ENCODE data around the gene CROCC2.

Gene CROCC2

DNA sequence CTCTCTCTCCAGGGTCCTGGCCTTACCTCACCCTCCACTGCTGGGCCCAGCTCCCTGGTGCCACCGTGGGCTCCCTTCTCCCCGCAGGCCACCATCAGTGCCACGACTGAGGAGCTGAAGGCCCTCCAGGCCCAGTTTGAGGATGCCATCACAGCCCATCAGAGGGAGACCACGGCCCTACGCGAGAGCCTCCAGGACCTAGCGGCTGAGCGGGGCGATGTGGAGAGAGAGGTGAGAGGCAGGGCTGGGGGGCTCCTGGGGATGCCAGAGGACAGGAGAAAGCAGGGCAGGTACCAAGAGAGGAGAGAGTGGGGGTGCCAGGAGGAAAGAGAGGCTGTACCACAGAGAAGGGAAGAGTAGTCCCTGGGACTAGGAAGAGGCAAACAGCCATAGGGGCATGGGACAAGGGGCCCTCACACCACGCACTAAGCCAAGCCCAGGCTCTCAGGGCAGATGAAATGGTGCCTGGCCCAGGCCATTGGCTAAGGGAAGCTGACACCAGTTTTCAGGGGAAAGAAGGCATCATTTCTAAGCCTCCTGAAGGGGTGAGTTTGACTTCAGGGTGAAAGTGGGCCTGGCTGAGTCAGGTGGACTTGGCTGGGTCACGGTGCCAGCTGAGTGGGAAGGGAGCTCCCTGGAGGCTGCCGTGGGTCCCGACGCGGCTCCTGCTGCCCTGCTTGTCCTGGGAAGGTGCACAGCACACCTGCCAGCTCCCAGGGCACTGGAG lies 53.2 kb downstream of the CROCC2 start:
- Histone ChIP-seq H3K4me3 (ENCODE audit: low read depth in 1 of 2, low read length in 2 of 2) (no peak overlapping the region), H3K36me3 (ENCODE audit: control insufficient read depth in 1 of 2, insufficient read depth in 2 of 2, low read length in 2 of 2) (no peaks in the 10 kb centered on the region), H3K27ac (ENCODE audit: low read length) (no peak overlapping the region), H3K9me3 (ENCODE audit: control insufficient read depth in 1 of 2, low read length in 2 of 2) (no peaks in the 10 kb centered on the region), H3K27me3 (ENCODE audit: low read depth, low read length) (no peaks in the 10 kb centered on the region), H3K4me1 (ENCODE audit: control insufficient read depth in 1 of 2, insufficient read depth in 2 of 2, low read length in 2 of 2) (peaks cover 0 to 11% of the 10 kb centered on the region in 2 donors)

DNA sequence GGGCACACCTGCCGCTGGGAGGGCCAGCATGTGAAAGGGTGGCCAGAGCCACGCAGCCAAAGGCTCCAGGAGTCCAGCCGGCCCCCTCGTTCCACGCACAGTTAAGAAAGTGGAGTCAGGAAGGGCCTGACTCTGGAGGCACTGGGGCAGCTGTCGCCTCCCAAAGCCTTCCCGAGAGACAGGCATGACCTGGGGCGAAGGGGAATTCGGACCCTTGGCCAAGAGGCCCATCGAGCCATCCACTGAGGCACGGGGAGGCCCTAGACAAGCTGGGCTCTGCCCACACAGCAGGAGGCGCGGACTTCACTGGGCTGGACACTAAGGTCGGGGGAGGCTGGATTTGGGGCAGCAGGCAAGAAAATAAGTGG lies 53.8 kb downstream of the CROCC2 start:
- H3K27ac ChIP-seq (ENCODE audit: low read length), result no peak overlapping the region
- H3K27me3 ChIP-seq (ENCODE audit: low read depth, low read length), result no peaks in the 10 kb centered on the region
- H3K36me3 ChIP-seq (ENCODE audit: control insufficient read depth in 1 of 2, insufficient read depth in 2 of 2, low read length in 2 of 2), result no peaks in the 10 kb centered on the region
- H3K4me3 ChIP-seq (ENCODE audit: low read depth in 1 of 2, low read length in 2 of 2), result no peak overlapping the region
- peaks cover 0 to 11% of the 10 kb centered on the region in 2 donors for H3K4me1 ChIP-seq (ENCODE audit: control insufficient read depth in 1 of 2, insufficient read depth in 2 of 2, low read length in 2 of 2)
- no peaks in the 10 kb centered on the region for H3K9me3 ChIP-seq (ENCODE audit: control insufficient read depth in 1 of 2, low read length in 2 of 2)

DNA sequence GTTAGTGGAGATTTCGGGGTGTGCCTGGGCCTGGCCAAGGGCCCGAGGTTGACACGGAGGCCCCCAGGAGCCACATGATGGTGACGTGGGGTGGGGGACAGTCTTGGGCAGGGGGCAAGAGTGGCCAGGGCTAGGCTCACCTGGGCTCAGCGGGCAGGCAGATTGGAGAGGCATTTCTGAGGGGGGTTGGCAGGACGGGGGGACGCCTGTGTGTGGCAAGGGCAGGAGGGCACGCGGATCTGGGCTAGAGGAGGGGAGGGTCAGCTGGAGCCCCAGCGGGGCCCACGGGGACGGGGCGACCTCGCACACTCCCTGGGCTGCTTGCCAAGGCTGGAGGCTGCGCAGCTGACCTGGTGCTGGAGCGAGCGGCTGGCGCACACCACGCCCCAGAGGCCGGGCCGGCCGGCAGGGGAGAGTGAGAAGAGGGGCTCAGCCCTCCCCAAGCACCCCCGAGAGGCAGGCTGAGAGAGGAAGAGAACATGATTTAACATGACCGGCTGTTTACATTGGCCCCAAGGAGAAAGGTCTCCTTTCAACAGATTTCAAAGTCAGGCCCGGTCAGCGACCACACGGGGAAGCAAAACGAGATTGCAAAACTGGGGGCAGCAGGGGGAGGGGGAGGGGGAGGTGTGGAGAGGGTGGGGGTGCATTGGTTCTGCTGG lies 54.3 kb downstream of the CROCC2 start:
- no peak overlapping the region for H3K4me3 ChIP-seq (ENCODE audit: low read depth in 1 of 2, low read length in 2 of 2)
- peaks cover 0 to 11% of the 10 kb centered on the region in 2 donors for H3K4me1 ChIP-seq (ENCODE audit: control insufficient read depth in 1 of 2, insufficient read depth in 2 of 2, low read length in 2 of 2)
- H3K27me3 ChIP-seq (ENCODE audit: low read depth, low read length), result no peaks in the 10 kb centered on the region
- H3K27ac ChIP-seq (ENCODE audit: low read length), result no peak overlapping the region
- H3K36me3 ChIP-seq (ENCODE audit: control insufficient read depth in 1 of 2, insufficient read depth in 2 of 2, low read length in 2 of 2), result no peaks in the 10 kb centered on the region
- H3K9me3 ChIP-seq (ENCODE audit: control insufficient read depth in 1 of 2, low read length in 2 of 2), result no peaks in the 10 kb centered on the region

DNA sequence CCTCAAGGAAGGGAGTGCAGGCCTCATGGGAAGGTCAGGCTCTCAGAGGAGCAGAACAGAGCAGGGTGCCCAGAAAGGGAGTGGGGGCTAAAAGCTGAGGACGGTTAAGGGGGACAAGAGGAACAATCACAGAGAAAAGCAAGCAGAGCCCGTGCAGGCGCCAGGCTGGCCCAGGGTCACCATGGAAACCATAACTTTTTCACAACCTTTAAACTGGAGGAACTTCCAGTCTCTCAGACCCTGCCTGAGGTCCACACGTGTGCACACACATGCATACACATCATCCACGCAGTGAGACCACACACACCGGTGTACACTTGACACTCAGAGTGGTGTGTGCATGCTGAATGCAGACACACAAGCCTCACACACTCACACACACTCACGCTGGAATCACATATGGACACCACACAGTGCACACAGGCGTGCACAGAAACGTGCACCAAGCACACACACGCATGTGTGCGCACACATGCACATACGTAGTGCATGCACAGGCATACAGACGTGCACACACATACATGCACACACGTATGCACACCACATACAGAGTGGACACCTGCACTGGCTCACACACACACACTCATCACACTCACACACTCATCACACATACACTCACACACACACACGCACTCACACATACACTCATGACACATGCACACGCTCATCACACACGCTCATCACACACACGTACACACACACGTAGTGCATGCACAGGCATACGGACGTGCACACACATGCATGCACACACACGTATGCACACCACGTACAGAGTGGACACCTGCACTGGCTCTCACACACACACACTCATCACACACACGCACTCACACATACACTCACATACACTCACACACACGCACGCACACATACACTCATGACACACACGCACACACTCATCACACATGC lies 55.1 kb downstream of the CROCC2 start:
- no peak overlapping the region for H3K4me3 ChIP-seq (ENCODE audit: low read depth in 1 of 2, low read length in 2 of 2)
- H3K27me3 ChIP-seq (ENCODE audit: low read depth, low read length), result no peaks in the 10 kb centered on the region
- H3K36me3 ChIP-seq (ENCODE audit: control insufficient read depth in 1 of 2, insufficient read depth in 2 of 2, low read length in 2 of 2), result no peaks in the 10 kb centered on the region
- H3K9me3 ChIP-seq (ENCODE audit: control insufficient read depth in 1 of 2, low read length in 2 of 2), result no peaks in the 10 kb centered on the region
- H3K4me1 ChIP-seq (ENCODE audit: control insufficient read depth in 1 of 2, insufficient read depth in 2 of 2, low read length in 2 of 2), result peaks cover 0 to 11% of the 10 kb centered on the region in 2 donors
- H3K27ac ChIP-seq (ENCODE audit: low read length), result no peak overlapping the region

DNA sequence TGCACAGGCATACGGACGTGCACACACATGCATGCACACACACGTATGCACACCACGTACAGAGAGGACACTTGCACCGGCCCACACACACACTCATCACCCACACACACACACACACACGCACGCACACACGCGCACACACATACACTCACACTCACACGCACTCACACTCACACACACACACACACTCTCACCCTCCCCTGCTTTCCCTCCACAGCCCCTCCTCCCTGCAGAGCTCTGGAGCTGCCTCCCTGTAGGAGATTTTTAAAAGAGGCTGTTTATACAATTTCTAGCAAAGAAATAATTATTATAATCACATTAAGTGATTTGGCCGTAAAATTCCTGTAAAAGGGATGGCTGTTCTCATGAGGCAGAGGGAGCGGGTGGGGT lies 55.8 kb downstream of the CROCC2 start:
- Histone ChIP-seq H3K4me1 (ENCODE audit: control insufficient read depth in 1 of 2, insufficient read depth in 2 of 2, low read length in 2 of 2) (peaks cover 0 to 11% of the 10 kb centered on the region in 2 donors), H3K36me3 (ENCODE audit: control insufficient read depth in 1 of 2, insufficient read depth in 2 of 2, low read length in 2 of 2) (no peaks in the 10 kb centered on the region), H3K27me3 (ENCODE audit: low read depth, low read length) (no peaks in the 10 kb centered on the region), H3K4me3 (ENCODE audit: low read depth in 1 of 2, low read length in 2 of 2) (no peak overlapping the region), H3K27ac (ENCODE audit: low read length) (no peak overlapping the region), H3K9me3 (ENCODE audit: control insufficient read depth in 1 of 2, low read length in 2 of 2) (no peaks in the 10 kb centered on the region)

DNA sequence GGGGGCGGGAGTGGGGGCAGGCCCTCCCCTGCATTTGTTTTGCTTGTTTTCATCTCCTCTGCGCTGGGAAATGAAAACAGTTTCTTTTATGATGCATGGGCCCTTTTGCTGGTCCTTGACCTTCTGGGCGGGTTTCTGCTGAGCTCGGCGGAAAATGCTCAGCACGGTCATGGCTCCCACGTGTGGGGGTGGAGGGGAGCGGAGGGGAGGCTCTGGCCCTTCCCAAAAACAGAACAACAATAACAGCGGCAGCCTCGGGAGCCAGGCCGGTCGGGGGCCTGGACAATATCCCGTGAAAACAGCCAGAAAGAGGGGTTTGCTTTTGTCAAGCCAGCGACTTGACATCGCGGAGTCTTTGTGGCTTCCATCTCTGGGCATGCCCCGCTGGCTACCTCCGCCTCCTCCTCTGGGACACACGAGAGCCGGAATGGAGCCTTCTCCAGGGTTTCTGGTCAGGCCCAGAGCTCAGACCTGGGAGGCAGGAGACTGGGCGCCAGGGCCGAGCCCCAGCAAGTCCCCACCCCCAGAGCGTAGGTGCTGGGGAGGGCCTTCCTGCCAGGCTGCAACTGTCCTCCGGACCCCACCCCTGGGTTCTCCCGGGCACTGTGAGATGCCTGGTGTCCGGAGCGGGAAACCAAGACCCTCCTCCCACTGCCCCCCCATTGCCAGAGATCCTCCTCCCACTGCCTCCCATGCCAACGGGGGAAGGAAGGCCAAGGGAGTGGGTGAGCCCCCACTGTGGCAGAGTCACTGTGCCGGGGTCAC lies 56.3 kb downstream of the CROCC2 start:
- H3K4me1 ChIP-seq (ENCODE audit: control insufficient read depth in 1 of 2, insufficient read depth in 2 of 2, low read length in 2 of 2), result peaks cover 0 to 11% of the 10 kb centered on the region in 2 donors
- H3K36me3 ChIP-seq (ENCODE audit: control insufficient read depth in 1 of 2, insufficient read depth in 2 of 2, low read length in 2 of 2), result no peaks in the 10 kb centered on the region
- no peaks in the 10 kb centered on the region for H3K27me3 ChIP-seq (ENCODE audit: low read depth, low read length)
- no peak overlapping the region for H3K4me3 ChIP-seq (ENCODE audit: low read depth in 1 of 2, low read length in 2 of 2)
- H3K27ac ChIP-seq (ENCODE audit: low read length), result peak overlapping the region; percentile 14
- H3K9me3 ChIP-seq (ENCODE audit: control insufficient read depth in 1 of 2, low read length in 2 of 2), result no peaks in the 10 kb centered on the region

DNA sequence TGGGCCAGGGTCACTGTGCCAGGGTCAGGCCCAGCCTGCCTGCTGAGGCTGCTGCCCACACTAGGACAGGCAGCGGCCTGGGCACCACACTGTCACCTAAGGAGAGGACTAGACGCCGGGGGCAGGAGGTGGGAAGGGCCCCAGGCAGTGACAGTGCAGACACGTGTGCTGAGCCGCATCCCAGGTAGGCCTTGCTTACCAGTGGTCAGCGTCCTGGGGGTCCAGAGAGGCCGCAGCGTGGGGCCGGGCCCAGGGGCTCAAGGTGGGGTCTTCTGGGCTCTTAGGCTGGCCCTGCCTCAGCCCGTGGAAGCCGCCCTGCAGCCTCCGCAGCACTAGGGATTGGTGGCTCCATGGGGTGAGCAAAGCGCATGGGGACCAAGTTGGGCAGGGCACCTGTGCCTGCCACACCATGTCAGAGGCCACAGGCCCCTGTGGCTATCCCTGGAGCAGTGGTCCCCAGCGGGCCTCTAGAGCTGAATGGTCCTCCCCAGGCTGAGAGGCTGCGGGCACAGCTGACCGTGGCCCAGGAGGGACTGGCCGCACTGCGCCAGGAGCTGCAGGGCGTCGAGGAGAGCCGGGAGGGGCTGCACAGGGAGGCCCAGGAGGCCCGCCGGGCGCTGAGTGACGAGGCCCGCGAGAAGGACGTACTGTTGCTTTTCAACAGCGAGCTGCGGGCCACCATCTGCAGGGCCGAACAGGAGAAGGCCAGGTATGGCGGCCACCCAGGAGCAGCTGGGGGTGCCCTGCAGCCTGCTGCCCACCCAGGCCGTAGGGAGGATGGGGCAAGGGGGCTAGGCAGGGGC lies 57.1 kb downstream of the CROCC2 start:
- H3K9me3 ChIP-seq (ENCODE audit: control insufficient read depth in 1 of 2, low read length in 2 of 2), result no peaks in the 10 kb centered on the region
- no peaks in the 10 kb centered on the region for H3K36me3 ChIP-seq (ENCODE audit: control insufficient read depth in 1 of 2, insufficient read depth in 2 of 2, low read length in 2 of 2)
- no peak overlapping the region for H3K4me3 ChIP-seq (ENCODE audit: low read depth in 1 of 2, low read length in 2 of 2)
- peak overlapping the region; percentile 14 for H3K27ac ChIP-seq (ENCODE audit: low read length)
- H3K27me3 ChIP-seq (ENCODE audit: low read depth, low read length), result no peaks in the 10 kb centered on the region
- peaks cover 0 to 11% of the 10 kb centered on the region in 2 donors for H3K4me1 ChIP-seq (ENCODE audit: control insufficient read depth in 1 of 2, insufficient read depth in 2 of 2, low read length in 2 of 2)

DNA sequence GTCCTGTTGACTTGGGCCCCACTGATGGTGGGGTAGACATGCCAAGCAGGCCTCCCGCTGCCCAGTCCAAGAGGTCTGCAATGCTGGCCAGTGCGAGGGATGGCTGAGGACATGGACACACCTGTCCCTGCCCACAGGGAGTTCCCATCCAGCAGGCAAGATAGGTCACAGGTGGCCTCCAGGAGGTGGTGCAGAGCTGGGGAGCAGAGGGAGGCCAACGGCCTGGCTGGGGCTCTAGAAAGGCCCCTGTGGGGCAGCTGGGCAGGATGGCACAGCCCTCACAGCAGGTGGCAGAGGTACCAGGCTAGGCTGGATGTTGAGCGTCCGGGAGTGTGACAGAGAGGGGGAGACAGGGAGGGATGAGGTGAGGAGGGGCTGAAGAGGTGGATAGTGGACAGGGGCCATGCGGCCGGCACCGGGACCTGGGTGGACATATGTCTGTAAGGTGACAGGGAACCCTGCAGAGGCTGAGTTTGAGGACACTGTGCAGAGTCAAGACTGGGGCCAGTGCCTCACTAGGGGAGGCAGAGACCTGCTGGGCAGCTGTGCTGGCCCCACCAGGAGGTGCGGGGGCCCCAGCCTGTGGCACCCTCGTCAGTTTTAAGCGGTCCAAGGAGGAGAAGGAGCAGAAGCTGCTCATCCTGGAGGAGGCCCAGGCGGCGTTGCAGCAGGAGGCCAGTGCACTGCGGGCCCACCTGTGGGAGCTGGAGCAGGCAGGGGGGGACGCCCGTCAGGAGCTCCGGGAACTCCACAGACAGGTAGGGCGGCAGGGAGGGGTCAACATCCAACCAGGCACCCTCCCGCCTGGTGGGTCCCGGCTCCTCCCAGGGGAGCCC lies 58.0 kb downstream of the CROCC2 start:
- H3K4me1 ChIP-seq (ENCODE audit: control insufficient read depth in 1 of 2, insufficient read depth in 2 of 2, low read length in 2 of 2), result peaks cover 0 to 11% of the 10 kb centered on the region in 2 donors
- H3K4me3 ChIP-seq (ENCODE audit: low read depth in 1 of 2, low read length in 2 of 2), result no peak overlapping the region
- H3K27ac ChIP-seq (ENCODE audit: low read length), result no peak overlapping the region
- H3K36me3 ChIP-seq (ENCODE audit: control insufficient read depth in 1 of 2, insufficient read depth in 2 of 2, low read length in 2 of 2), result no peaks in the 10 kb centered on the region
- H3K9me3 ChIP-seq (ENCODE audit: control insufficient read depth in 1 of 2, low read length in 2 of 2), result no peaks in the 10 kb centered on the region
- no peaks in the 10 kb centered on the region for H3K27me3 ChIP-seq (ENCODE audit: low read depth, low read length)

DNA sequence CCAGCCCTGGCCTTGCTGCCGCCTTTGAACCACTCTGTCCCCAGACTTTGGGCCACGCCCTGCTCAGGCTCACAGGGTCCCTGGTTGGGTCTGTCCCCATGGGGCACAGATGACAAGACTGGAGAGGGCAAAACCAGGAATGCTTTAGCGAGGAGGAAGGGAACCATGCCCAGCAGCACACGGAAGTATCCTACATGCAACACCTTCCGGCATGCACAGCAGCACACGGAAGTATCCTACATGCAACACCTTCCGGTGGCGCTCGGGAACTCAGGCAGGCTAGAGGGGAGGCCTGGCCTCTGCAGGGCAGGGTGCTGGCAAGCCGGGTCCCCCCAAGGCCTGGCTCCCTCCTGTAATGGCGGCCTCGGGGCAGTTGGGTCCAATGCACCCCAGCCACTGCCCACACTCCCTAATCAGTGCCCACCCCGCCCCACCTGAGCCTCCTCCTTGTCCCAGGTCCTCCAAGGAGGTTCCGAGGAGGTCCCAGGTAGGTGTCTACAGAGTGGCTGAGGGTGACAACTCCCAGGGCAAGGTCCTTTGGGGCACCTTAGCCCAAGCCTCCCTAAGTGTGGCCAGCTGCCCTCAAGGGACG lies 58.7 kb downstream of the CROCC2 start:
- H3K27ac ChIP-seq (ENCODE audit: low read length), result no peak overlapping the region
- H3K4me1 ChIP-seq (ENCODE audit: control insufficient read depth in 1 of 2, insufficient read depth in 2 of 2, low read length in 2 of 2), result peaks cover 0 to 11% of the 10 kb centered on the region in 2 donors
- no peaks in the 10 kb centered on the region for H3K9me3 ChIP-seq (ENCODE audit: control insufficient read depth in 1 of 2, low read length in 2 of 2)
- no peaks in the 10 kb centered on the region for H3K27me3 ChIP-seq (ENCODE audit: low read depth, low read length)
- no peak overlapping the region for H3K4me3 ChIP-seq (ENCODE audit: low read depth in 1 of 2, low read length in 2 of 2)
- no peaks in the 10 kb centered on the region for H3K36me3 ChIP-seq (ENCODE audit: control insufficient read depth in 1 of 2, insufficient read depth in 2 of 2, low read length in 2 of 2)
